Measurements from ENCODE around the gene CIAPIN1.
"Not testable (repeated sequence)": the region's sequence is repeated elsewhere in the genome, so short reads cannot be mapped to it uniquely, and the experiment has no call there.

Gene CIAPIN1

DNA sequence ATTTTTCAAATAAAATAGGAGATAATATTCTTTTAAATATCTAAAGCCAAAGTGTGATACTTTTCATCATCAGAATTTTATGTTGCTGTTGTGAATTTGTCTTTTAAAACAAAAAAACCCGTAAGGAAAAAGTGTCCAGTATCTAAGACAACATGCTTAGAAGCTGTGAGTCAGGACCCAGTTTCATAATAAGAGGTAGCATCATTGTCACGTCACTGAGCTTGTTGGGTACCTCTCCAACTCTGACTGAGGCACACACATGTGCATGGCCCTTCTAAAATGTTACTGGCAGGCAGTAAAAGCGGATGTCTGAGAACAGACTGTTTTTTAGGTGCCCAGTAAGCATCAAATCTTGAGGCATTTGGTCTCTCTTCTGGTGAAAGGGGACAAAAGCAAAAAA lies 2.5 kb downstream of the CIAPIN1 start:
- no peak for DNase-seq (ENCODE audit: low read depth in 2 of 3, low spot score in 1 of 3)

- DNase-seq (ENCODE audit: low read depth in 2 of 3, low spot score in 1 of 3): not testable (repeated sequence)
Measured at GRCh38 chr16:57440551-57440950, 6.6 kb downstream of the CIAPIN1 start.

GRCh38 chr16:57439947-57440346 lies 7.2 kb downstream of the CIAPIN1 start:
- not testable (repeated sequence) for DNase-seq (ENCODE audit: low read depth in 2 of 3, low spot score in 1 of 3)

GRCh38 chr16:57435838-57436237 lies 11.3 kb downstream of the CIAPIN1 start:
- DNase-seq (ENCODE audit: low read depth in 2 of 3, low spot score in 1 of 3): no peak

DNA sequence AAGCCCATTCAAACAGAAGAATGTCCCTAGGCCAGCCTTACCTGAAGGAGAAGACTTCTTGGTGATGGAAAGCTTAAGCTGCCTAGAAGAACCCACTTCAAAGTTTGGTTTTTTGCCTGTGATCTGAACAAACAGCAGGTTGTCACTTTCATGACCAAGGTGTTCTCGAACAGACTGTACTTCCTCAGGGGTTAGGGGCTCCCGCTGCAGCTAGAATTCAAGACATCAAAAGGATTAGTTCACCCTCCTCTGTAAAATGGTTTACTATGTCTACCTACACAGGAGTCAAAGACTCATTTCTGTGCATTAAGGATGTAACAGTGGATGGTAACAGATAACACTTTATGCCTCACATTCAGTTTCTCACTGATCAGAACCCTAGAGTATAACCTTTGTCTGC lies 13.2 kb downstream of the CIAPIN1 start:
- no peak for DNase-seq (ENCODE audit: low read depth in 2 of 3, low spot score in 1 of 3)

- DNase-seq (ENCODE audit: low read depth in 2 of 3, low spot score in 1 of 3): no peak
Measured at GRCh38 chr16:57432989-57433388, 14.2 kb downstream of the CIAPIN1 start.

DNA sequence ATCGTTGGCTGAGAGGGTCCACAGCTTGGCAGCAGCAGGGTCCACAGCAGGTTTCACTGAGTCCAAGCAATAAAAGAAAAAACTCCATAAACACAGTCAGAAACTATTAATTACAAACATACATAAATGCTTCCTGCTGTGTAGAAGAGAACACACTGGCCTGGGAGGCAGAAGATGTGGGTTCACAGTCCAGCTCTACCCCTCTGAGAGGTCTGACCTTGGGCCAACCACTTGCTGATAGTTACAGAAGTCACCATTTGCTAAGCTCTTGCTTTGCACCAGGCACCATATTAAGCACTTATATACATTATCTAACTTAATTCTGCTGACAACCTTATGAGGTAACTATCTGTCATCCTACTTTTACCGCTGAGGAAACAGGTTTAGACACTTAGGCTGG lies 14.7 kb downstream of the CIAPIN1 start:
- DNase-seq (ENCODE audit: low read depth in 2 of 3, low spot score in 1 of 3): no peak

DNA sequence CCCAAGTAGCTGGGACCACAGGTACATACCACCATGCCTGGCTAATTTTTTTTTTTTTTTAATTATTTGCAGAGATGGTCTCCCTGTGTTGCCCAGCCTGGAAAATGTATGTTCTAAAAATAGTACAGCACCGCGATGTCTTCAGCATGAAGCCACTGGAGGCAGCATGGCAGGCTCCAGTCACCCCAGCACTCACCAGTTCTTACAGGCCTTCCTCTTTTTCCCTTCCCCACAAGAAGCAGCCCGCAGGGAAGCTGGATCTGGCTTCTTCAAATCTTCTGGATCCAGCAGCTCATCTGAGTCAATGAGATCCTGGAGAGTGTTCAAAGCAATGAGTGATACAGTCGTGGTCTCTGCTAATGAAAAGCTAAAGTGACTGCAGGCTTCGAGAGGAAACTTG lies 16.2 kb downstream of the CIAPIN1 start:
- DNase-seq (ENCODE audit: low read depth in 2 of 3, low spot score in 1 of 3): no peak

DNA sequence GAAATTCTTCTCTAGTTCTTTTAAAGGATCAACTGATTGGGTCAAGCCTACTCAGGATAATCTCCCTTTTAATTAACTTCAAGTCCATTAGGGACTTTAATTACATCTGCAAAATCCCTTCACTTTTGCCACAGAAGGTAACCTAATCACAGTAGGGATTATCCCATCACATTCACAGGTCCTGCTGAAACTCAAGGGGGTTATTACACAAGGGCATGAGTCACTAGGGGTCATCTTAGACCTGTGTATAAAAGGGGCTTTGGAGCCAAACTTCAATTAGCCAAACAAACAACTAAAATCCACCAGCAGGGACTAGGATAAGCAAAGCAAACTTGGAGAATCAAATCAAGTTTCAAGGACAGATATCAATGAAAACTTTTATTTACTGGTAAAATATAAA lies 19.4 kb downstream of the CIAPIN1 start:
- DNase-seq (ENCODE audit: low read depth in 2 of 3, low spot score in 1 of 3): no peak

- DNase-seq (ENCODE audit: low read depth in 2 of 3, low spot score in 1 of 3): no peak
Measured at GRCh38 chr16:57427307-57427706, 19.9 kb downstream of the CIAPIN1 start.

- no peak for DNase-seq (ENCODE audit: low read depth in 2 of 3, low spot score in 1 of 3)
Measured at GRCh38 chr16:57426356-57426755, 20.8 kb downstream of the CIAPIN1 start.

- DNase-seq (ENCODE audit: low read depth in 2 of 3, low spot score in 1 of 3): no peak
Measured at GRCh38 chr16:57424583-57424982, 22.6 kb downstream of the CIAPIN1 start.

GRCh38 chr16:57423152-57423551 lies 24.0 kb downstream of the CIAPIN1 start:
- no peak for DNase-seq (ENCODE audit: low read depth in 2 of 3, low spot score in 1 of 3)

GRCh38 chr16:57422026-57422944 lies 24.9 kb downstream of the CIAPIN1 start:
- no peak for DNase-seq (ENCODE audit: low read depth in 2 of 3, low spot score in 1 of 3)

DNA sequence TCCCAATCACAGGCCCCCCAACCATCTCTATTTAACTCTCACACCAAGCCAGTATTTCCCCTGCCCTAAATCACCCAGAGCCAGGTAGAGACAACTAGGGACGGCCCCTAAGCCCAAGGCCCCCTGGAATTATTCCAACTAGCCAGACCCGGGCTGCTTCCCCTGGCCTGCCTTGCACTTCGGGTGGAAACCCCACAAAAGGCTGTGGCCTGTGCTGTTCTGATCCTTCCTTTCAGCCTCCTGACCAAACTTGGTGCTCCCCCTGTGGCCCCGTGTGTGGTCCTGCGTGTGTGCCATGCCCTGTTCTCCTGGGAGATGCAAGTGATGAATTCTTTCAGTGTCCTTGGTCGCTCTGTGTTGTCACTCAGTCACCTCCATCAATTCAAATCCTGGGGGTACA lies 27.7 kb downstream of the CIAPIN1 start:
- no peak for DNase-seq (ENCODE audit: low read depth in 2 of 3, low spot score in 1 of 3)

- DNase-seq (ENCODE audit: low read depth in 2 of 3, low spot score in 1 of 3): no peak
Measured at GRCh38 chr16:57416084-57416483, 31.1 kb downstream of the CIAPIN1 start.

- no peak for DNase-seq (ENCODE audit: low read depth in 2 of 3, low spot score in 1 of 3)
Measured at GRCh38 chr16:57413733-57414132, 33.5 kb downstream of the CIAPIN1 start.

DNA sequence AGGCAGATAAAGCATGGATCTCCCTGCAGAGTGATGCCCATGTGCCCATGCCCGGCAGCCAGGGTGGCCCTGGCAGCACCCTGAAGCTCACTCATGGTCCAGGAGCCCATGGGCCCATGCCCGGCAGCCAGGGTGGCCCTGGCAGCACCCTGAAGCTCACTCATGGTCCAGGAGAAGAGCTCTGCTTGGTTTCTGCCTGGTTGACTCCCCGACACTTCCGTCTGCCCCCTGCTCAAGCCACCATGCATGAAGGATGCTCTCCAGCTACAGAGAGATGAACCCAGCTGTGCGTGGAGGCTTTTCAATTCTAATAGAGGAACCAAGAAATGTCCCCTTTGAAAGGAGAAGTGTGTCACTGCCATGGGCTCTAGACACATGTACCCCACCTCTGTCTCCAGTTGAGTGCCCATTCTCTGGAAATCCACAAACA lies 33.9 kb downstream of the CIAPIN1 start:
- no peak for DNase-seq (ENCODE audit: low read depth in 2 of 3, low spot score in 1 of 3)

DNA sequence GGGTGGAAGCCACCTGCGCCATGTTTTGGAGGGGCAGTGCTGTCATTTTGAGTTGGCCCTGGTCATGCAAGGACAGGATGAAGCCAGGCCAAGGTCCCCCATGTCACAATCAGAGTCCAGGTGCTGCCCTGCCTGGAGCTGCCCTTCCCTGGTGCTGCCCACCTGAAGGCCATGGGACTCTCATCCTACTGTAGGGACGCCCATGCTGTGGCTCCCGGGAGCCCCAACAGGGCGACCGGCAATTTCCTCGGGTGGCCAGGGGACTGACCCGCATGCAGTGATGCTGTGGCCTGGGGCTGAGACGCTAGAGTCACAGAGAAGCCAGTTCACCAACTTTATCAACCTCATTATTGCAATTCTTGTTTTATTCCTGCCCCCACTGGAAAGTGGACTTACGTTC lies 34.6 kb downstream of the CIAPIN1 start:
- no peak for DNase-seq (ENCODE audit: low read depth in 2 of 3, low spot score in 1 of 3)

- DNase-seq (ENCODE audit: low read depth in 2 of 3, low spot score in 1 of 3): no peak
Measured at GRCh38 chr16:57411362-57411976, 35.7 kb downstream of the CIAPIN1 start.

- DNase-seq (ENCODE audit: low read depth in 2 of 3, low spot score in 1 of 3): no peak
Measured at GRCh38 chr16:57409870-57410587, 37.2 kb downstream of the CIAPIN1 start.

GRCh38 chr16:57409065-57409464 lies 38.1 kb downstream of the CIAPIN1 start:
- DNase-seq (ENCODE audit: low read depth in 2 of 3, low spot score in 1 of 3): no peak
